ENCODE results near the gene PRMT3. TPM values are rescaled to one million over a fixed set of nuclear protein-coding genes. Genes with fewer than 3 reads are reported as not detected.
"Not testable (repeated sequence)": the region's sequence is repeated elsewhere in the genome, so short reads cannot be mapped to it uniquely, and the experiment has no call there.

Gene PRMT3
- total RNA-seq, 3 donors from 2014 or later, result 14.9 to 26.2 (median 18.4) TPM

DNA sequence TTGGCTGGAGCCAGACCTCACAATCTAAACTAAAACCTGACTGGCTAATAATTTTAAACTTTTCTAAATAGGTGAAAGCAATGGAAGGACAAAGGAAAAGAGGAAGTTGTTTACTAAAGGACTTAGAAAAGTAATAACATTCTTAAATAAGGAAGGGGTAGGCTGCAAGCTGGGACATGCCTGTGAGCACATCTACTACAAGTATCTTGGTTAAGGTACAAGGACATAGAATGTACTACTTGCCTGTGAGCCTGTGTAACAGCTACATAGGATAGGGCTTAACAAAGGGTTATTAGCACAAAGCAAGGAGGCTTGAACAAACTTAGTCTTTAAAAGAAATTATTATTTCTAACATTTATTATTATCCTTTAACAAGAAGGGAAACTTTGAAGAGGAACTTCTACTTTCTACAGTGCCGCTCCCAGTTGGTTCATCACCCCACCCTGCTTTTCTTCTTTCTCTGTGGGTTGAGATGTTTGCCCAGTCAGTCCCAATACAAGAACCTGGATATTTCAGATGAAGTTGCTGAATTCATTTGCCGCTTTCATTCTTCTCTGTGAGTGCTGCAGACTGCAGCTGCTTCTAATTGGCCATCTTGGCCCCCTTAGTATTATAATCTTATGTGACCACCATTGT, 87.5 kb downstream of the PRMT3 start:
- intact Hi-C loops (cut with DNase I; ENCODE audit: low total_unique reads), result no loop called here
- Histone ChIP-seq H3K36me3 (no peaks in the 10 kb centered on the region), H3K27me3 (no peaks in the 10 kb centered on the region), H3K4me1 (no peaks in the 10 kb centered on the region), H3K9me3 (no peaks in the 10 kb centered on the region), H3K4me3 (no peak overlapping the region), H3K27ac (peak overlapping the region in 1 of 2 donors; percentile 13)
- TF ChIP-seq POLR2A (IDR thresholded peaks at IDR 0.05) (no peak), POLR2AphosphoS5 (IDR thresholded peaks at IDR 0.05) (no peak)
- TF ChIP-seq, protein P1, sequence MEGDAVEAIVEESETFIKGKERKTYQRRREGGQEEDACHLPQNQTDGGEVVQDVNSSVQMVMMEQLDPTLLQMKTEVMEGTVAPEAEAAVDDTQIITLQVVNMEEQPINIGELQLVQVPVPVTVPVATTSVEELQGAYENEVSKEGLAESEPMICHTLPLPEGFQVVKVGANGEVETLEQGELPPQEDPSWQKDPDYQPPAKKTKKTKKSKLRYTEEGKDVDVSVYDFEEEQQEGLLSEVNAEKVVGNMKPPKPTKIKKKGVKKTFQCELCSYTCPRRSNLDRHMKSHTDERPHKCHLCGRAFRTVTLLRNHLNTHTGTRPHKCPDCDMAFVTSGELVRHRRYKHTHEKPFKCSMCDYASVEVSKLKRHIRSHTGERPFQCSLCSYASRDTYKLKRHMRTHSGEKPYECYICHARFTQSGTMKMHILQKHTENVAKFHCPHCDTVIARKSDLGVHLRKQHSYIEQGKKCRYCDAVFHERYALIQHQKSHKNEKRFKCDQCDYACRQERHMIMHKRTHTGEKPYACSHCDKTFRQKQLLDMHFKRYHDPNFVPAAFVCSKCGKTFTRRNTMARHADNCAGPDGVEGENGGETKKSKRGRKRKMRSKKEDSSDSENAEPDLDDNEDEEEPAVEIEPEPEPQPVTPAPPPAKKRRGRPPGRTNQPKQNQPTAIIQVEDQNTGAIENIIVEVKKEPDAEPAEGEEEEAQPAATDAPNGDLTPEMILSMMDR (IDR thresholded peaks at IDR 0.05), result no peak
- no peak for DNase-seq (ENCODE audit: low spot score in 2 of 2)

DNA sequence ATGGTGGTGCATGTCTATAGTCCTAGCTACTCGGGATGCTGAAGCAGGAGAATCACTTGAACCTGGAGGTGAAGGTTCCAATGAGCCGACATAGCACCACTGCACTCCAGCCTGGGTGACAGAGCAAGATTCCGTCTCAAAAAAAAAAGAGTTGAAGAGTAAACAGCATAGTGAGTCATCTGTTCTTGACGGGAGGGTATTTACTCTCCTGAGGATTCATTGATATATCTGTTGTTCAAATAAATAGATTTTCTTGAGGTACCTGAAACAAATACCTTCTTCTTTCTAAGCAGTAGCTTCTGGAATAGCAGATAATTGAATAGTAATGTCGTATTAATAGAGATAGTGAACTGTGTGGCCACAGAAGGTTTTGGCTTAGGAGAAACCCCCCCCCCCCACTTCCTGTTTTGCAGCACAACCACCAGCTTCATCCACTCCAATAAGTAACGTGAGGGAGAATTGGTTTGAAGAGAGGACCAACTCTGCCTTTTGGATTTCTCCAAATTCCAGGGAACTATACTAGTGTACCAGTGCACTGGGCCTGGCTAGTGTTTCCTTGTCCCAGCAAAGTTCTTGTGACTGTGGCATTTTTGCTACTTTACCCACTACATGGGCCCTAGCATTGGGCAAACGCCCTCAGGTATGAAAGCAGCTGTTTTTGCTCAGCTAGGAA, 90.0 kb downstream of the PRMT3 start:
- DNase-seq (ENCODE audit: low spot score in 2 of 2), result no peak
- intact Hi-C loops (cut with DNase I; ENCODE audit: low total_unique reads), result no loop called here
- no peaks in the 10 kb centered on the region for H3K27me3 ChIP-seq
- H3K36me3 ChIP-seq, result no peaks in the 10 kb centered on the region
- no peak overlapping the region for H3K27ac ChIP-seq
- H3K4me1 ChIP-seq, result no peaks in the 10 kb centered on the region
- no peaks in the 10 kb centered on the region for H3K9me3 ChIP-seq
- TF ChIP-seq, protein P1 (IDR thresholded peaks at IDR 0.05), result no peak
- TF ChIP-seq POLR2A (IDR thresholded peaks at IDR 0.05) (no peak), POLR2AphosphoS5 (IDR thresholded peaks at IDR 0.05) (no peak)
- H3K4me3 ChIP-seq, result no peak overlapping the region

DNA sequence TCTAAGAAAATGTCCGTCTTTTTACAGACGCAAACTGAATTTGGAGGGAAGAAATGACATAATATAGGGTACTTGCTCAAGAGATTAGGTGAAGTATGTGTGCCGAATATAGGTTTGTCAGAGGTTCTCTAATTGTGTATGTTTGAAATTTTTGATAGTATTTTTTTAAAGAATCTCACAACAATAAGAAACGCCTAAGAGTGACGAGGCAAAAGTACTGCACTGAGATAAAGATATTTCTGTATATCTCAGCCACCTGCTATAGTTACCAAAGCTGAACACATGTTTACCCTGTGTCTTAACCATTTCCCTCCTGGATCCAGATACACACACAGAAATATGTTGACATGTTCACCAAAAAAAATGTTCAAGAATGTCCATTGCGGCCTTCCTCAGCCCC, 92.0 kb downstream of the PRMT3 start:
- TF ChIP-seq, protein P1 (IDR thresholded peaks at IDR 0.05), result no peak
- no peak for TF ChIP-seq POLR2AphosphoS5 (IDR thresholded peaks at IDR 0.05)
- TF ChIP-seq POLR2A (IDR thresholded peaks at IDR 0.05), result no peak
- Histone ChIP-seq H3K27me3 (no peaks in the 10 kb centered on the region), H3K36me3 (no peaks in the 10 kb centered on the region), H3K9me3 (no peaks in the 10 kb centered on the region), H3K4me3 (no peak overlapping the region), H3K27ac (no peak overlapping the region), H3K4me1 (no peaks in the 10 kb centered on the region)
- no peak for DNase-seq (ENCODE audit: low spot score in 2 of 2)
- intact Hi-C loops (cut with DNase I; ENCODE audit: low total_unique reads), result no loop called here

DNA sequence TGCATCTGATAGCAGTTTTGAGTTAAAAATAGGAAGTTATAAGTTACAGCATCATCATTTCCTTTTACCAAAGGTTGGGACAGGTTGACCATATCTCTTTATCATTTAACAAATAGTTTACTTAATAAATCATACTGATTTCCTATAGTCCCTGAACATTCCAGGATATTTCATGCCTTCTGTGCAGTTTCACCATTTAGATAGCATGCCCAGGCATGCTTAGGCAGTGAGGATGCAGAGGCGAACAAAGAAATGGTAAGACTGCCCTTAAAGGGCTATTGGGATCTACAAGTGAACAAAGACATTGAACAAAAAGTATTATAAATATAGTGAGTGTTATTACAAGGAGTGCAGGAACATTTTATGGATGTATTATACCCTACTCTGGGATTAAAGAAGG, 96.4 kb downstream of the PRMT3 start:
- Histone ChIP-seq H3K4me3 (no peak overlapping the region), H3K9me3 (no peaks in the 10 kb centered on the region), H3K36me3 (no peaks in the 10 kb centered on the region), H3K27ac (no peak overlapping the region), H3K4me1 (no peaks in the 10 kb centered on the region), H3K27me3 (no peaks in the 10 kb centered on the region)
- intact Hi-C loops (cut with DNase I; ENCODE audit: low total_unique reads), result no loop called here
- DNase-seq (ENCODE audit: low spot score in 2 of 2), result no peak
- no peak for TF ChIP-seq POLR2AphosphoS5 (IDR thresholded peaks at IDR 0.05)
- no peak for TF ChIP-seq POLR2A (IDR thresholded peaks at IDR 0.05)
- TF ChIP-seq, protein P1 (IDR thresholded peaks at IDR 0.05), result no peak

DNA sequence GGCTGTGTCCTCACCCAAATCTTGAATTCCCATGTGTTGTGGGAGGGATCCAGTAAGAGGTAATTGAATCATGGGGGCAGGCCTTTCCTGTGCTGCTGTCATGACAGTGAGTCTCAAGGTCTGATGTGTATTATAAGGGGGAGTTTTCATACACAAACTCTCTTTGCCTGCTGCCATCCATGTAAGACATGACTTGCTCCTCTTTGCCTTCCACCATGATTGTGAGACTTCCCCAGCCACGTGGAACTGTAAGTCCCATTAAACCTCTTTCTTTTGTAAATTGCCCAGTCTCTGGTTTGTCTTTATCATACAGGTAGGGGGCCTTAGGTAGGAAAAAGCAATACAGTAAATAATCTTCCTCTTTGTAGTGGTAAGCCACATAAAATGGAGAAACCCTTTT, 96.9 kb downstream of the PRMT3 start:
- DNase-seq (ENCODE audit: low spot score in 2 of 2); H3K9me3 ChIP-seq; H3K4me3 ChIP-seq; H3K27ac ChIP-seq; H3K4me1 ChIP-seq; H3K36me3 ChIP-seq; H3K27me3 ChIP-seq; intact Hi-C loops (cut with DNase I; ENCODE audit: low total_unique reads): not testable (repeated sequence)

All from breast epithelium (tissue), 4 donors.